Heart right ventricle (tissue), 16 donors: Measurements from ENCODE around the gene SLC35G3. TPM values are rescaled to one million over a fixed set of nuclear protein-coding genes. Genes with fewer than 3 reads are reported as not detected.
A peak's percentile ranks its signal among the peaks of the same experiment; 100 is the strongest.
"Not testable (repeated sequence)": the region's sequence is repeated elsewhere in the genome, so short reads cannot be mapped to it uniquely, and the experiment has no call there.

Experiments
- ATAC-seq, 8 donors: fragments of 200-7000 bp; cut with Tn5 transposase; one replicate each; pipeline ENCODE4 v1.9.1; 2020; ENCODE audit warnings: mild to moderate bottlenecking in 8 of 8, moderate library complexity in 8 of 8, moderate number of reproducible peaks in 1 of 8
- DNase-seq, 2 donors: peaks; one replicate each; pipeline ENCODE4 v3.0.0-alpha.2; 2020
- H3K27ac ChIP-seq, 10 donors: fragments of 200-600 bp; sonication (generic) in 2 of 10; one replicate each; pipeline versions ENCODE4 v1.5.0 to v1.8.0; 2020 to 2022; ENCODE audit warnings: mild to moderate bottlenecking in 3 of 10
- H3K27me3 ChIP-seq, 7 donors: fragments of 200-600 bp; one replicate each; pipeline ENCODE4 v1.8.0; 2021 to 2022; ENCODE audit warnings: mild to moderate bottlenecking in 2 of 7
- H3K36me3 ChIP-seq, 9 donors: fragments of 200-600 bp; sonication (generic) in 1 of 9; one replicate each; pipeline versions ENCODE4 v1.5.0 to v1.8.0; 2020 to 2022; ENCODE audit warnings: mild to moderate bottlenecking in 2 of 9
- H3K4me1 ChIP-seq, 9 donors: fragments of 200-600 bp; sonication (generic) in 1 of 9; one replicate each; pipeline versions ENCODE4 v1.5.0 to v1.8.0; 2020 to 2022; ENCODE audit warnings: mild to moderate bottlenecking in 4 of 9
- H3K4me3 ChIP-seq, 10 donors: fragments of 200-600 bp; sonication (generic) in 2 of 10; one replicate each; pipeline versions ENCODE4 v1.5.0 to v1.8.0; 2020 to 2022; ENCODE audit warnings: mild to moderate bottlenecking in 7 of 10, moderate library complexity in 2 of 10
- H3K9me3 ChIP-seq, 11 donors: fragments of 200-600 bp in 10 of 11; sonication (generic) in 2 of 11; one replicate each; pipeline versions ENCODE4 v1.5.0 to v1.8.0; 2013 to 2022; ENCODE audit warnings: mild to moderate bottlenecking in 2 of 11, control low read depth in 1 of 11, moderate library complexity in 1 of 11
- WGBS, 2 donors: extraction: QIAGEN DNeasy Blood & Tissue Kit; methylation state at CpG; one replicate each; pipeline ENCODE4 v1.1.7; 2013; ENCODE audit warnings: inconsistent platforms in 1 of 2; 5-methylcytosine and 5-hydroxymethylcytosine counted together
- intact Hi-C, 10 donors: fragments of 100-400 bp; cut with DNase I; formaldehyde crosslinking; loops; one replicate each; pipeline versions ENCODE4 v1.11.1 to v1.14.2; 2022
- polyA plus RNA-seq, 2 donors: library from polyadenylated mRNA; stranded (reverse); fragments of 200-250 nt; gene quantifications; one replicate each; pipeline ENCODE4 v1.2.3, GENCODE V29; 2013
- total RNA-seq, 10 donors: library from RNA; stranded (reverse); fragmentation: NEBNext Ultra II Directional in 3 of 10; extraction: Animal tissue kit (Norgen Biotek cat#: 25700) in 3 of 10; gene quantifications; one replicate each; pipeline versions ENCODE4 v1.2.1 to v1.2.4, GENCODE V29; 2021 to 2023
- TF ChIP-seq, protein P1 (sequence below), 9 donors: fragments of 200-600 bp; sonication (generic) in 2 of 9; IDR thresholded peaks; one replicate each; pipeline versions ENCODE4 v1.5.0 to v1.8.0; 2021 to 2022; ENCODE audit warnings: antibody characterized with exemption in 9 of 9, mild to moderate bottlenecking in 5 of 9, moderate library complexity in 1 of 9
- donor health status: Arrhythmogenic right ventricular cardiomyopathy.
- donor health status: ischemic (EF 13 %, LVEDD 7.1; RV severe dilation, severe dysfunction).
- donor health status: healthy with polysubstance abuse.
- donor health status: DM: no; HTN: yes; CAD: no.
- donor health status: DM: no; HTN: no; CAD: no.
- donor health status: ischemic (EF 25% LVEDD 6.9; RV normal size, moderate dysfunction).
- donor health status: ischemic (EF 25% LVEDD 5.7; RV mildly dilated, moderate dysfunction).
- donor health status: healthy.
- donor health status: DM: yes; HTN: yes; CAD: no.
- donor health status: Ischemic cardiomyopathy.
- donor health status: ischemic (EF 35%, LVEDD 5.7; RV mildly dilated, moderate dysfunction).
- donor health status: nonischemic (EF 11% LVEDD 7.7; RV severe dilation, severe dysfunction).
- donor health status: DM: yes; HTN: yes; CAD: no.
- donor health status: PGD.
- donor health status: ischemic (EF 29% LVEDD 5.4; RV normal size, mild dysfunction).
- donor health status: nonischemic (EF 23%, LVEDD 6.1; RV moderate dilation, normal function).

Gene SLC35G3
- total and polyA plus RNA-seq, 12 donors: not detected

DNA sequence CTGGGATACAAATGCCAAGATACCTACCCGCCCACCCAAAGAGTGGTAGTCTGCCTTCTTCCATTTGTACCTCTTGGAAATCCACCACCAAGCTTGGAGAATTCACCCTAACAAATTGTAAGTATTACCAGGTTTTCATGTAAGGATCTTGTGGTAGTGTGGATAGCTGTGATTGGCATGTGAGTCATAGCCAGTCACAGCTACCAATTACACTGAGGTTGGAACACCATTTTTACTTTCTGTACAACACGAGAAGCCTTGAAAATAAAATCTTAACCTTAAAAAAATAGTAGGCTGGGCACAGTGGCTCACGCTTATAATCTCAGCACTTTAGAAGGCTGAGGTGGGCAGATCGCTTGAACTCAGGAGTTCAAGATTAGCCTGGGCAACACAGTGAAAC, 18.5 kb upstream of the SLC35G3 start:
- Histone ChIP-seq H3K4me1 (peaks cover 0 to 50% (median 5%) of the 10 kb centered on the region in 9 donors), H3K4me3 (no peak overlapping the region), H3K36me3 (no peaks in the 10 kb centered on the region), H3K27me3 (peaks cover 0 to 6% (median 0%) of the 10 kb centered on the region in 7 donors), H3K9me3 (no peaks in the 10 kb centered on the region), H3K27ac (peak overlapping the region in 7 of 10 donors; percentile 42 to 83 (median 64))
- TF ChIP-seq, protein P1, sequence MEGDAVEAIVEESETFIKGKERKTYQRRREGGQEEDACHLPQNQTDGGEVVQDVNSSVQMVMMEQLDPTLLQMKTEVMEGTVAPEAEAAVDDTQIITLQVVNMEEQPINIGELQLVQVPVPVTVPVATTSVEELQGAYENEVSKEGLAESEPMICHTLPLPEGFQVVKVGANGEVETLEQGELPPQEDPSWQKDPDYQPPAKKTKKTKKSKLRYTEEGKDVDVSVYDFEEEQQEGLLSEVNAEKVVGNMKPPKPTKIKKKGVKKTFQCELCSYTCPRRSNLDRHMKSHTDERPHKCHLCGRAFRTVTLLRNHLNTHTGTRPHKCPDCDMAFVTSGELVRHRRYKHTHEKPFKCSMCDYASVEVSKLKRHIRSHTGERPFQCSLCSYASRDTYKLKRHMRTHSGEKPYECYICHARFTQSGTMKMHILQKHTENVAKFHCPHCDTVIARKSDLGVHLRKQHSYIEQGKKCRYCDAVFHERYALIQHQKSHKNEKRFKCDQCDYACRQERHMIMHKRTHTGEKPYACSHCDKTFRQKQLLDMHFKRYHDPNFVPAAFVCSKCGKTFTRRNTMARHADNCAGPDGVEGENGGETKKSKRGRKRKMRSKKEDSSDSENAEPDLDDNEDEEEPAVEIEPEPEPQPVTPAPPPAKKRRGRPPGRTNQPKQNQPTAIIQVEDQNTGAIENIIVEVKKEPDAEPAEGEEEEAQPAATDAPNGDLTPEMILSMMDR (IDR thresholded peaks at IDR 0.05): no peak
- WGBS, 2 donors: 92 to 93% methylated on average over 4 of the region's 4 CpGs
- intact Hi-C loops: no loop called here
- DNase-seq (no peak), ATAC-seq (no peak)

DNA sequence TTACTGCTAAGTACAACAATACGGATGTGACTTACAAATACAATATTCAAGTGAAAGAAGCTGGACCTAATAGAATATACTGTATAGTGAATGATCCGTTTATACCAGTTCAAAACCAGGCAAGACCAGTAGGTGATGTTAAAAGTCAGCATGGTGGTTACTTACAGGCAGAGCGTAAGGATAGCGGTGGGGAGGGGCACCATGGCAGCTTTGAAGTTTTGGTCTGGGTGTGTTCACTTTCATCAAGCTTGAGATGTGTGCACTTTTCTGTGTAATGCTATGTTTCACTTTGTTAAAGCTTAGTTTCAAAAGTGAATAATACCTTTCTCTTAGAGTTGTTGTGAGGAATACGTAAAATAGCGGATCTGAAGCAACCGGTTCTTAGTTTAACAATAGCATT, 16.5 kb upstream of the SLC35G3 start:
- TF ChIP-seq, protein P1 (IDR thresholded peaks at IDR 0.05): no peak
- Histone ChIP-seq H3K27me3 (peaks cover 0 to 6% (median 0%) of the 10 kb centered on the region in 7 donors), H3K9me3 (no peaks in the 10 kb centered on the region), H3K4me1 (peaks cover 0 to 32% (median 5%) of the 10 kb centered on the region in 9 donors), H3K27ac (no peak overlapping the region), H3K4me3 (no peak overlapping the region), H3K36me3 (no peaks in the 10 kb centered on the region)
- ATAC-seq: no peak
- DNase-seq: no peak
- WGBS, 2 donors: 92 to 95% methylated on average over 7 of the region's 7 CpGs
- intact Hi-C loops: no loop called here

DNA sequence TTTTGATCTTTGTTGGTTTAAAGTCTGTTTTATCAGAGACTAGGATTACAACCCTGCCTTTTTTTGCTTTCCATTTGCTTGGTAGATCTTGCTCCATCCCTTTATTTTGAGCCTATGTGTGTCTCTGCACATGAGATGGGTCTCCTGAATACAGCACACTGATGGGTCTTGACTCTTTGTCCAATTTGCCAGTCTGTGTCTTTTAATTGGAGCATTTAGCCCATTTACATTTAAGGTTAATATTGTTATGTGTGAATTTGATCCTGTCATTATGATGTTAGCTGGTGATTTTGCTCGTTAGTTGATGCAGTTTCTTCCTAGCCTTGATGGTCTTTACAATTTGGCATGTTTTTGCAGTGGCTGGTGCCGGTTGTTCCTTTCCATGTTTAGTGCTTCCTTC, 8.4 kb upstream of the SLC35G3 start:
- H3K4me3 ChIP-seq, H3K27ac ChIP-seq, DNase-seq, H3K4me1 ChIP-seq, intact Hi-C loops, H3K27me3 ChIP-seq, H3K36me3 ChIP-seq, ATAC-seq: not testable (repeated sequence)
- 63 to 92% methylated on average over 1 of the region's 2 CpGs for WGBS, 2 donors
- H3K9me3 ChIP-seq: peaks cover 0 to 13% (median 0%) of the 10 kb centered on the region in 11 donors

DNA sequence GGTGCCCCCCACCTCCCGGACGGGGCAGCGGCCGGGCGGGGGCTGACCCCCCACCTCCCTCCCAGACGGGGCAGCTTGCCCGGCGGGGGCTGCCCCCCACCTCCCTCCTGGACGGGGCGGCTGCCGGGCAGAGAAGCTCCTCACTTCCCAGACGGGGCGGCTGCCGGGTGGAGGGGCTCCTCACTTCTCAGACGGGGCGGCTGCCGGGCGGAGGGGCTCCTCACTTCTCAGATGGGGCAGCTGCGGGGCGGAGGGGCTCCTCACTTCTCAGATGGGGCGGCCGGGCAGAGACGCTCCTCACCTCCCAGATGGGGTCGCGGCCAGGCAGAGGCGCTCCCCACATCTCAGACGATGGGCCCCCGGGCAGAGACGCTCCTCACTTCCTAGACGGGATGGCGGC, 869 bp upstream of the SLC35G3 start:
- H3K27ac ChIP-seq, H3K4me1 ChIP-seq, H3K27me3 ChIP-seq, ATAC-seq, H3K36me3 ChIP-seq, DNase-seq, H3K4me3 ChIP-seq, intact Hi-C loops: not testable (repeated sequence)
- 92 to 94% methylated on average over 27 to 31 of the region's 31 CpGs for WGBS, 2 donors
- peaks cover 0 to 16% (median 0%) of the 10 kb centered on the region in 11 donors for H3K9me3 ChIP-seq

DNA sequence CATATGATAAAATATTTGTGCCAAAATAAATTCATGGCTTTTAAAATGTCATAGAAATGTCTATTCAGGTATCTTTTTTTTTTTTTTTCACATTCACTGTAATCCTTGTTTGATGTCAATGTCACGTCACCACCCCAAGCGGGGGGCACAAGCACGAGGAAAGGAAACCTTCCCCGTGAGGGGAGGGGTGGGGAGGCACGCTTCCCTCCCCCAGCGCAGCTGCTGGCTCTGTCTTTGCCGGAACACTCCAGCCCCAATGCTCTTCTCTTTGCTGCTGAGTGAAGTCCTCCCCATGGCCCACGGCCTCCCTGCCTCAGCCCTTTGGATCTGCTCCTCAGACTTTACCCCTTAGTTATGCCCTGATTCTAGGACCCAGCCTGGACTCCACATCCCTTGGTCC, 1.5 kb downstream of the SLC35G3 start:
- Histone ChIP-seq H3K27ac (no peak overlapping the region), H3K4me3 (no peak overlapping the region), H3K4me1 (peaks cover 0 to 19% (median 0%) of the 10 kb centered on the region in 9 donors), H3K36me3 (peaks cover 0 to 14% (median 0%) of the 10 kb centered on the region in 9 donors), H3K9me3 (peaks cover 0 to 4% (median 0%) of the 10 kb centered on the region in 11 donors), H3K27me3 (no peaks in the 10 kb centered on the region)
- ATAC-seq (peak in 1 of 8 donors; percentile 4), DNase-seq (no peak)
- intact Hi-C loops: no loop called here
- TF ChIP-seq, protein P1 (IDR thresholded peaks at IDR 0.05): no peak
- 67 to 69% methylated on average over 8 of the region's 8 CpGs for WGBS, 2 donors
